H1 (cell line): Measurements from ENCODE around the gene KCNJ13. TPM values are rescaled to one million over a fixed set of nuclear protein-coding genes. Genes with fewer than 3 reads are reported as not detected.

Experiments
- CTCF ChIA-PET: fragments of 300-600 bp; sonication (Branson Sonifier 250); formaldehyde crosslinking; loops from one replicate; lab custom pipeline; 2021; ENCODE audit not compliant: partially characterized antibody; lab: Charles Lee
- POLR2A ChIA-PET: fragments of 300-600 bp; sonication (Branson Sonifier 250); formaldehyde crosslinking; loops from one replicate; lab custom pipeline; 2021; ENCODE audit warnings: inconsistent platforms; ENCODE audit not compliant: partially characterized antibody; lab: Charles Lee
- DNase-seq, 2 experiments: peaks; one replicate each; pipeline versions ENCODE4 v3.0.0 to v3.0.0-alpha.2; 2010 to 2022; ENCODE audit warnings: low spot score in 2 of 2, low read depth in 1 of 2, mixed read lengths in 1 of 2
- FAIRE-seq: peaks from 2 replicates; lab custom pipeline; 2011; peaks lifted over from hg19 to GRCh38; lab: Jason Lieb, UNC
- H2AFZ ChIP-seq: 2 replicates; pipeline ENCODE4 v1.8.1; 2012; ENCODE audit warnings: low read length, inconsistent platforms
- H2AK5ac ChIP-seq: 2 replicates; pipeline ENCODE4 v1.6.1; 2013; ENCODE audit warnings: low read depth, low read length
- H2BK120ac ChIP-seq: replicated peaks from 2 replicates; pipeline ENCODE3; 2013; ENCODE audit warnings: low read depth, low read length, inconsistent platforms
- H2BK12ac ChIP-seq: 2 replicates; pipeline ENCODE4 v1.6.1; 2013; ENCODE audit warnings: low read depth, low read length
- H2BK15ac ChIP-seq: 2 replicates; pipeline ENCODE4 v1.6.1; 2013; ENCODE audit warnings: low read length
- H2BK20ac ChIP-seq: 2 replicates; pipeline ENCODE4 v1.6.1; 2013; ENCODE audit warnings: low read length
- H2BK5ac ChIP-seq: 2 replicates; pipeline ENCODE4 v1.6.1; 2013; ENCODE audit warnings: low read depth, low read length
- H3K14ac ChIP-seq: 2 replicates; pipeline ENCODE4 v1.6.1; 2013; ENCODE audit warnings: inconsistent platforms; ENCODE audit not compliant: insufficient read length
- H3K18ac ChIP-seq: 2 replicates; pipeline ENCODE4 v1.6.1; 2013; ENCODE audit warnings: low read length; ENCODE audit errors: extremely low read depth
- H3K23ac ChIP-seq: 2 replicates; pipeline ENCODE4 v1.6.1; 2013; ENCODE audit warnings: inconsistent platforms; ENCODE audit not compliant: insufficient read length
- H3K23me2 ChIP-seq: 2 replicates; pipeline ENCODE4 v1.6.1; 2013; ENCODE audit warnings: low read depth, low read length
- H3K27ac ChIP-seq: 2 replicates; pipeline ENCODE4 v1.6.1; 2011; ENCODE audit warnings: low read depth, low read length, inconsistent platforms
- H3K27me3 ChIP-seq, 4 experiments: replicated peaks in 1 of 4; 1 replicate in 1 of 4; 2 replicates in 3 of 4; pipeline versions ENCODE4 v1.6.1 to v1.8.1; 2011 to 2013; ENCODE audit warnings: low read length in 3 of 4, mild to moderate bottlenecking in 3 of 4, inconsistent platforms in 2 of 4, mixed read lengths in 2 of 4, moderate library complexity in 1 of 4; ENCODE audit not compliant: control insufficient read depth in 3 of 4, insufficient read depth in 3 of 4; ENCODE audit errors: extremely low read depth in 1 of 4
- H3K36me3 ChIP-seq, 4 experiments: 2 replicates each; pipeline versions ENCODE4 v1.6.1 to v1.8.1; 2011 to 2013; ENCODE audit warnings: mild to moderate bottlenecking in 4 of 4, low read length in 3 of 4, moderate library complexity in 2 of 4, control low read depth in 1 of 4, inconsistent platforms in 1 of 4; ENCODE audit not compliant: insufficient read depth in 4 of 4, control insufficient read depth in 2 of 4
- H3K4ac ChIP-seq: replicated peaks from 2 replicates; pipeline ENCODE3; 2013; ENCODE audit warnings: low read length, low read depth, mixed read lengths, inconsistent platforms; ENCODE audit not compliant: insufficient read length
- H3K4me1 ChIP-seq, 4 experiments: replicated peaks in 1 of 4; 1 replicate in 1 of 4; 2 replicates in 3 of 4; pipeline versions ENCODE4 v1.6.1 to v1.8.1; 2011 to 2013; ENCODE audit warnings: low read length in 3 of 4, inconsistent platforms in 2 of 4, mixed read lengths in 1 of 4; ENCODE audit not compliant: insufficient read depth in 4 of 4, control insufficient read depth in 3 of 4
- H3K4me2 ChIP-seq, 2 experiments: 2 replicates each; pipeline versions ENCODE4 v1.6.1 to v1.8.1; 2011 to 2013; ENCODE audit warnings: low read depth in 2 of 2, low read length in 2 of 2, control low read depth in 1 of 2, inconsistent platforms in 1 of 2, mild to moderate bottlenecking in 1 of 2; ENCODE audit not compliant: insufficient read depth in 1 of 2
- H3K4me3 ChIP-seq, 4 experiments: fragments of 200-600, 300-600 bp in 1 of 4; sonication (generic), shearing (Covaris generic), sonication (Bioruptor Twin) in 1 of 4; 2 replicates each; pipeline versions ENCODE4 v1.5.1 to v1.8.1; 2011 to 2016; ENCODE audit warnings: low read length in 4 of 4, low read depth in 3 of 4, control low read depth in 2 of 4, inconsistent platforms in 2 of 4, mild to moderate bottlenecking in 2 of 4, mixed read lengths in 1 of 4, moderate library complexity in 1 of 4; ENCODE audit not compliant: insufficient read depth in 2 of 4; ENCODE audit errors: extremely low read depth in 1 of 4
- H3K56ac ChIP-seq: replicated peaks from 2 replicates; pipeline ENCODE3; 2013; ENCODE audit warnings: low read depth, mild to moderate bottlenecking, mixed read lengths, low read length, inconsistent platforms; ENCODE audit not compliant: insufficient read length
- H3K79me1 ChIP-seq: 2 replicates; pipeline ENCODE4 v1.6.1; 2013; ENCODE audit warnings: low read depth, low read length, control low read depth
- H3K79me2 ChIP-seq, 2 experiments: 2 replicates each; pipeline versions ENCODE4 v1.6.1 to v1.8.1; 2012 to 2013; ENCODE audit warnings: low read length in 2 of 2, mild to moderate bottlenecking in 2 of 2, inconsistent platforms in 1 of 2; ENCODE audit not compliant: insufficient read depth in 2 of 2, control insufficient read depth in 1 of 2
- H3K9ac ChIP-seq, 4 experiments: replicated peaks in 1 of 4; 1 replicate in 1 of 4; 2 replicates in 3 of 4; pipeline versions ENCODE4 v1.6.1 to v1.8.1; 2011 to 2013; ENCODE audit warnings: low read depth in 3 of 4, low read length in 3 of 4, control low read depth in 2 of 4, mild to moderate bottlenecking in 2 of 4, moderate library complexity in 2 of 4, inconsistent platforms in 1 of 4; ENCODE audit errors: extremely low read depth in 1 of 4
- H3K9me3 ChIP-seq, 2 experiments: 2 replicates each; pipeline versions ENCODE4 v1.6.1 to v1.8.1; 2012 to 2013; ENCODE audit warnings: mild to moderate bottlenecking in 2 of 2, moderate library complexity in 2 of 2, control low read depth in 1 of 2, inconsistent platforms in 1 of 2, low read depth in 1 of 2, low read length in 1 of 2, mixed read lengths in 1 of 2; ENCODE audit not compliant: insufficient read depth in 2 of 2
- H4K20me1 ChIP-seq, 2 experiments: replicated peaks in 1 of 2; 2 replicates each; pipeline versions ENCODE3 to v1.8.1; 2011 to 2013; ENCODE audit warnings: inconsistent platforms in 2 of 2, low read length in 2 of 2, mild to moderate bottlenecking in 1 of 2; ENCODE audit not compliant: insufficient read depth in 2 of 2, control insufficient read depth in 1 of 2
- H4K5ac ChIP-seq: 2 replicates; pipeline ENCODE4 v1.6.1; 2013; ENCODE audit warnings: low read length, low read depth, mixed read lengths, inconsistent platforms; ENCODE audit not compliant: insufficient read length
- H4K8ac ChIP-seq: 2 replicates; pipeline ENCODE4 v1.8.0; 2013; ENCODE audit warnings: mild to moderate bottlenecking, moderate library complexity, low read length, inconsistent platforms; ENCODE audit not compliant: insufficient read depth; ENCODE audit errors: extremely low read depth
- H4K91ac ChIP-seq: replicated peaks from 2 replicates; pipeline ENCODE3; 2013; ENCODE audit warnings: low read length, mixed read lengths, inconsistent platforms; ENCODE audit not compliant: insufficient read length
- BACH1 ChIP-seq: IDR thresholded peaks from 2 replicates; pipeline ENCODE4 v1.6.1; 2012; ENCODE audit warnings: low read length, improper control_type of control experiment
- BRCA1 ChIP-seq: IDR thresholded peaks from 2 replicates; pipeline ENCODE4 v1.6.1; 2012; ENCODE audit warnings: low read depth, low read length, improper control_type of control experiment
- JUN ChIP-seq: IDR thresholded peaks from 2 replicates; pipeline ENCODE4 v1.6.1; 2011; ENCODE audit warnings: low read depth, mild to moderate bottlenecking, improper control_type of control experiment, low read length
- RAD21 ChIP-seq, 2 experiments: IDR thresholded peaks in 1 of 2; conservative IDR thresholded peaks in 1 of 2; 2 replicates each; pipeline ENCODE4 v1.6.1; 2011; ENCODE audit warnings: low read depth in 2 of 2, low read length in 2 of 2, improper control_type of control experiment in 1 of 2, inconsistent platforms in 1 of 2, mild to moderate bottlenecking in 1 of 2, moderate library complexity in 1 of 2
- RNF2 ChIP-seq: fragments of 200-900, 300-1000 bp; sonication (generic); IDR thresholded peaks from 2 replicates; pipeline ENCODE4 v1.7.1; 2016; ENCODE audit warnings: borderline replicate concordance, low read depth, mild to moderate bottlenecking, antibody characterized with exemption, low read length; ENCODE audit not compliant: poor library complexity, severe bottlenecking; ENCODE audit errors: missing control alignments
- SP4 ChIP-seq: IDR thresholded peaks from 2 replicates; pipeline ENCODE4 v1.6.1; 2012; ENCODE audit warnings: low read length, inconsistent platforms
- SUZ12 ChIP-seq: fragments of 200-600 bp; sonication (generic); IDR thresholded peaks from 2 replicates; pipeline ENCODE4 v1.6.1; 2012; ENCODE audit warnings: mild to moderate bottlenecking, inconsistent platforms, low read length, moderate library complexity, mixed read lengths
- TEAD4 ChIP-seq: IDR thresholded peaks from 2 replicates; pipeline ENCODE4 v1.6.1; 2012; ENCODE audit warnings: low read depth, low read length, inconsistent platforms, mixed read lengths
- ZNF274 ChIP-seq: IDR thresholded peaks from 2 replicates; pipeline ENCODE4 v1.7.0; 2012; ENCODE audit warnings: low read length, borderline replicate concordance; ENCODE audit errors: extremely low read depth
- polyA plus RNA-seq, 7 experiments: library from polyadenylated mRNA; depleted of rRNA in 3 of 7; stranded (reverse) in 5 of 7; unstranded in 2 of 7; fragments of >200 nt in 5 of 7; fragments of 200-250 nt in 2 of 7; gene quantifications; 1 replicate in 5 of 7; 2 replicates in 1 of 7; 4 replicates in 1 of 7; pipeline versions ENCODE4 v1.2.1 to v1.2.3, GENCODE V29; 2011 to 2013; ENCODE audit warnings: missing spikeins in 2 of 7, mixed read lengths in 2 of 7
- total RNA-seq: library from RNA; stranded (reverse); fragmentation: NEBNext Ultra II Directional; extraction: Animal tissue kit (Norgen Biotek cat#: 25700); gene quantifications from 2 replicates; pipeline ENCODE4 v1.2.1, GENCODE V29; 2021
- TF ChIP-seq, protein P1 (sequence below): IDR thresholded peaks from 2 replicates; pipeline ENCODE4 v1.6.1; 2011; ENCODE audit warnings: low read length, improper control_type of control experiment

Gene KCNJ13
- total and polyA plus RNA-seq, 2 of the 8 experiments (the other 6 are each of a cell fraction or from before 2014, with no cell fraction given) = not detected

DNA sequence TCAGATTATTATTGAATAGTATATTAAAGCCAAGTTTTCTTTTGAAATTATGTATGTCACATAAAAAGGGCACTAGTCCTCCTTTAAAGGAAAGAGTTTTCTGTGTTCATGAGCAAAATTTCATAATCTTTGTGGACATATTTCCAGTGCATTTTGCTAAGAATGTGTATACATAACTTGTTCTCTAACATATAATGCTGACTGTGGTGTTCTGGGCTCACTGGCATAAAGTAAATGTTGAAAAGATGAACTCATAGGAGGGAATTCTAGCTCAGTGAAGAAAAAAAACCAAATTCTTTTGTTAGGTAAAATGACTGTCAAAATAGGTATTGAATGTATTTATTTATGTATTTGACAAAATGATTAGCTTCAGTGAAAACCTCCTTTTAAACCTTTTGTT lies 6.2 kb downstream of the KCNJ13 start:
- no peaks in the 10 kb centered on the region for H3K79me1 ChIP-seq
- H3K56ac ChIP-seq = no peak overlapping the region
- no peak overlapping the region for H2BK5ac ChIP-seq
- H3K4me3 ChIP-seq = no peak overlapping the region
- no peak overlapping the region for H3K18ac ChIP-seq
- H3K23me2 ChIP-seq = no peaks in the 10 kb centered on the region
- H4K8ac ChIP-seq = no peak overlapping the region
- no peak overlapping the region for H4K5ac ChIP-seq
- TF ChIP-seq ZNF274 = no peak
- TF ChIP-seq BACH1 = no peak
- no peak for TF ChIP-seq BRCA1
- TF ChIP-seq SP4 = no peak
- TF ChIP-seq, protein P1, sequence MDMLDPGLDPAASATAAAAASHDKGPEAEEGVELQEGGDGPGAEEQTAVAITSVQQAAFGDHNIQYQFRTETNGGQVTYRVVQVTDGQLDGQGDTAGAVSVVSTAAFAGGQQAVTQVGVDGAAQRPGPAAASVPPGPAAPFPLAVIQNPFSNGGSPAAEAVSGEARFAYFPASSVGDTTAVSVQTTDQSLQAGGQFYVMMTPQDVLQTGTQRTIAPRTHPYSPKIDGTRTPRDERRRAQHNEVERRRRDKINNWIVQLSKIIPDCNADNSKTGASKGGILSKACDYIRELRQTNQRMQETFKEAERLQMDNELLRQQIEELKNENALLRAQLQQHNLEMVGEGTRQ = no peak
- no peak for TF ChIP-seq TEAD4
- no peak for TF ChIP-seq JUN
- TF ChIP-seq RNF2 = no peak
- TF ChIP-seq RAD21 (IDR thresholded peaks at IDR 0.05 in 1 of 2, conservative IDR thresholded peaks at IDR 0.05 in 1 of 2; ENCODE audit: low read depth in 2 of 2, low read length in 2 of 2) = no peak
- no peak for TF ChIP-seq SUZ12
- H3K14ac ChIP-seq = no peak overlapping the region
- no peak overlapping the region for H2BK20ac ChIP-seq
- H2AK5ac ChIP-seq = no peak overlapping the region
- H2BK120ac ChIP-seq = no peak overlapping the region
- H3K4ac ChIP-seq = no peak overlapping the region
- peaks cover 4 to 27% (median 11%) of the 10 kb centered on the region in 4 experiments; a peak in 7 of 8 replicates for H3K36me3 ChIP-seq
- no peak for FAIRE-seq
- H3K23ac ChIP-seq = no peak overlapping the region
- no peak overlapping the region for H2BK15ac ChIP-seq
- DNase-seq = no peak
- no peak overlapping the region for H4K91ac ChIP-seq
- H3K9me3 ChIP-seq = no peaks in the 10 kb centered on the region
- no peaks in the 10 kb centered on the region for H3K79me2 ChIP-seq
- H4K20me1 ChIP-seq = no peaks in the 10 kb centered on the region
- H3K27me3 ChIP-seq = no peaks in the 10 kb centered on the region
- no peak overlapping the region for H3K4me2 ChIP-seq
- H3K4me1 ChIP-seq = no peaks in the 10 kb centered on the region; a peak in 1 of 7 replicates
- CTCF ChIA-PET = interaction anchor here (0.7 kb wide), 1 partner anchor 8 kb away, joined by 3 read pairs; no protein-coding TSS in a partner anchor
- H3K9ac ChIP-seq = no peak overlapping the region
- H2AFZ ChIP-seq = no peak overlapping the region
- no peak overlapping the region for H3K27ac ChIP-seq
- H2BK12ac ChIP-seq = no peak overlapping the region
- POLR2A ChIA-PET = interaction anchor here (0.7 kb wide), 1 partner anchor 109 kb away, joined by 3 read pairs; no protein-coding TSS in a partner anchor
